B cell (primary cell): ENCODE results near the gene BTBD8. TPM values are rescaled to one million over a fixed set of nuclear protein-coding genes. Genes with fewer than 3 reads are reported as not detected.

Experiments
- ATAC-seq: fragments of 200-7000 bp; cut with Tn5 transposase; one replicate; pipeline ENCODE4 v1.10.0; 2021; ENCODE audit warnings: low read depth, mild to moderate bottlenecking, moderate number of reproducible peaks, moderate library complexity
- CTCF ChIA-PET: fragments of 350-600 bp; sonication (Branson Sonifier 250); formaldehyde crosslinking; loops from one replicate; lab custom pipeline; 2021; ENCODE audit warnings: antibody characterized with exemption, inconsistent platforms; lab: Charles Lee
- POLR2A ChIA-PET: fragments of 350-600 bp; sonication (Branson Sonifier 250); formaldehyde crosslinking; loops from one replicate; lab custom pipeline; 2021; ENCODE audit warnings: antibody characterized with exemption; lab: Charles Lee
- DNase-seq: peaks from one replicate; pipeline ENCODE4 v3.0.0; 2013
- H2AFZ ChIP-seq: 2 replicates; pipeline ENCODE4 v1.6.1; 2012; ENCODE audit warnings: mild to moderate bottlenecking, low read depth, low read length; ENCODE audit not compliant: insufficient read depth, poor library complexity, severe bottlenecking
- H3K27ac ChIP-seq, 2 donors: 1 replicate in 1 of 2; 2 replicates in 1 of 2; pipeline ENCODE4 v1.5.1; 2012 to 2013; ENCODE audit warnings: low read length in 2 of 2, mild to moderate bottlenecking in 2 of 2, moderate library complexity in 1 of 2
- H3K27me3 ChIP-seq, 4 experiments: fragments of 200-600 bp in 1 of 4; sonication (generic) in 1 of 4; replicated peaks in 1 of 4; 1 replicate in 2 of 4; 2 replicates in 2 of 4; pipeline versions ENCODE4 v1.6.1 to v1.7.0; 2013 to 2016; ENCODE audit warnings: low read length in 3 of 4, mild to moderate bottlenecking in 2 of 4, mixed read lengths in 1 of 4, moderate library complexity in 1 of 4; ENCODE audit not compliant: insufficient read depth in 4 of 4, control insufficient read depth in 3 of 4; ENCODE audit errors: control extremely low read depth in 1 of 4
- H3K36me3 ChIP-seq, 2 experiments: replicated peaks in 1 of 2; 1 replicate in 1 of 2; 2 replicates in 1 of 2; pipeline versions ENCODE4 v1.6.1 to v1.7.1; 2013; ENCODE audit warnings: low read length in 1 of 2; ENCODE audit not compliant: insufficient read depth in 2 of 2, control insufficient read depth in 1 of 2; ENCODE audit errors: control extremely low read depth in 1 of 2, extremely low read depth in 1 of 2
- H3K4me1 ChIP-seq, 2 donors: fragments of 200-600 bp in 1 of 2; sonication (generic) in 1 of 2; 1 replicate in 1 of 2; 2 replicates in 1 of 2; pipeline versions ENCODE4 v1.5.1 to v1.6.1; 2013 to 2017; ENCODE audit warnings: low read length in 2 of 2; ENCODE audit not compliant: control insufficient read depth in 2 of 2, insufficient read depth in 2 of 2
- H3K4me2 ChIP-seq: replicated peaks from 2 replicates; pipeline ENCODE3; 2012; ENCODE audit warnings: mild to moderate bottlenecking, low read depth, low read length; ENCODE audit not compliant: poor library complexity, severe bottlenecking
- H3K4me3 ChIP-seq, 5 experiments: fragments of 200-600 bp in 1 of 5; sonication (generic) in 1 of 5; 1 replicate in 3 of 5; 2 replicates in 2 of 5; pipeline versions ENCODE4 v1.5.1 to v1.7.0; 2011 to 2016; ENCODE audit warnings: low read length in 4 of 5, mild to moderate bottlenecking in 4 of 5, low read depth in 2 of 5, control low read depth in 1 of 5, moderate library complexity in 1 of 5; ENCODE audit not compliant: insufficient read depth in 1 of 5; ENCODE audit errors: control extremely low read depth in 1 of 5, extremely low read depth in 1 of 5
- H3K79me2 ChIP-seq: fragments of 200-600 bp; sonication (generic); one replicate; pipeline ENCODE4 v1.6.0; 2016; ENCODE audit warnings: low read length; ENCODE audit not compliant: control insufficient read depth, insufficient read depth
- H3K9ac ChIP-seq: fragments of 200-600 bp; sonication (generic); 2 replicates; pipeline ENCODE4 v1.6.1; 2017; ENCODE audit warnings: mild to moderate bottlenecking, low read length, moderate library complexity
- H3K9me3 ChIP-seq, 3 donors: one replicate each; pipeline versions ENCODE4 v1.6.1 to v1.7.1; 2013; ENCODE audit warnings: low read length in 2 of 3; ENCODE audit not compliant: control insufficient read depth in 2 of 3, insufficient read depth in 1 of 3; ENCODE audit errors: control extremely low read depth in 1 of 3
- H4K20me1 ChIP-seq: 2 replicates; pipeline ENCODE4 v1.6.0; 2012; ENCODE audit warnings: mild to moderate bottlenecking, low read length; ENCODE audit not compliant: insufficient read depth, control insufficient read depth, poor library complexity, severe bottlenecking
- H3K27ac Mint-ChIP-seq: one replicate; pipeline ENCODE4 v1.8.0; 2021; ENCODE audit warnings: mixed read lengths
- H3K27me3 Mint-ChIP-seq: one replicate; pipeline ENCODE4 v1.8.0; 2021; ENCODE audit warnings: mixed read lengths
- H3K4me1 Mint-ChIP-seq: one replicate; pipeline ENCODE4 v1.8.0; 2021; ENCODE audit warnings: mixed read lengths
- H3K4me3 Mint-ChIP-seq: one replicate; pipeline ENCODE4 v1.8.0; 2021; ENCODE audit warnings: mixed read lengths
- H3K9me3 Mint-ChIP-seq: one replicate; pipeline ENCODE4 v1.8.0; 2022; ENCODE audit warnings: mixed read lengths; ENCODE audit not compliant: insufficient read depth
- EZH2 ChIP-seq: IDR thresholded peaks from 2 replicates; pipeline ENCODE4 v1.6.1; 2012; ENCODE audit warnings: borderline replicate concordance, low read depth, mild to moderate bottlenecking, moderate library complexity, low read length; ENCODE audit not compliant: insufficient read depth, poor library complexity, severe bottlenecking
- WGBS: methylation state at CpG from one replicate; pipeline ENCODE4 v1.1.5; 2013; ENCODE audit warnings: missing lambda C conversion rate; ENCODE audit not compliant: insufficient coverage; 5-methylcytosine and 5-hydroxymethylcytosine counted together
- intact Hi-C: fragments of 100-400 bp; cut with micrococcal nuclease; formaldehyde crosslinking; loops from one replicate; pipeline ENCODE4 v1.10.0; 2022
- polyA plus RNA-seq: library from polyadenylated mRNA; depleted of rRNA; stranded (reverse); fragments of >200 nt; gene quantifications from 2 replicates; pipeline ENCODE4 v1.2.3, GENCODE V29; 2012
- total RNA-seq, 2 donors: library from RNA; stranded (reverse); fragments of 120-200 nt in 1 of 2; gene quantifications; 1 replicate in 1 of 2; 2 replicates in 1 of 2; pipeline versions ENCODE4 v1.2.3 to v1.2.4, GENCODE V29; 2013 to 2022
- TF ChIP-seq, protein P1 (sequence below): fragments of 200-600 bp; IDR thresholded peaks from one replicate; pipeline ENCODE4 v1.8.0; 2022; ENCODE audit warnings: antibody characterized with exemption, mild to moderate bottlenecking

Gene BTBD8
- total and polyA plus RNA-seq, 2 donors (not counting 1 experiment from before 2014, with no cell fraction given) = 0.46 to 1.9 TPM

DNA sequence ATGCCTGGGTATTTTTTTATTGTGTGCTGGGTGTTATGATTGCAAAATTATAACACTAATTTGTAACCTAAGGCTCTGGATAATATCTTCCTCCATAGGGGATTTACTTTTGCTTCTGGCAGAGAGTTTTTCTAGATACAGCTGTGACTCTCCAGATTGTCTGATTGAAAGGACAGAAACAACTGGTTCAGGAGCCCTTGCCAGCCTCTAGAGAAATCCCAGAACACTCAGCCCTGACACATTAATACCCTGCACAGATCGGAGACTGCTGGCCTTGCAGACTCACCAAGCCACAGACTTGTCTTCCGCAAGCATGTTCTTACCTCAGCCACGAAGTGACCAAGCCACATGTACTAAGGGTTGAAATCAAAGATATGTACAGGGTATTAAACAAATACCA is 148.3 kb downstream of the BTBD8 start:
- POLR2A ChIA-PET = no interaction called here
- TF ChIP-seq, protein P1, sequence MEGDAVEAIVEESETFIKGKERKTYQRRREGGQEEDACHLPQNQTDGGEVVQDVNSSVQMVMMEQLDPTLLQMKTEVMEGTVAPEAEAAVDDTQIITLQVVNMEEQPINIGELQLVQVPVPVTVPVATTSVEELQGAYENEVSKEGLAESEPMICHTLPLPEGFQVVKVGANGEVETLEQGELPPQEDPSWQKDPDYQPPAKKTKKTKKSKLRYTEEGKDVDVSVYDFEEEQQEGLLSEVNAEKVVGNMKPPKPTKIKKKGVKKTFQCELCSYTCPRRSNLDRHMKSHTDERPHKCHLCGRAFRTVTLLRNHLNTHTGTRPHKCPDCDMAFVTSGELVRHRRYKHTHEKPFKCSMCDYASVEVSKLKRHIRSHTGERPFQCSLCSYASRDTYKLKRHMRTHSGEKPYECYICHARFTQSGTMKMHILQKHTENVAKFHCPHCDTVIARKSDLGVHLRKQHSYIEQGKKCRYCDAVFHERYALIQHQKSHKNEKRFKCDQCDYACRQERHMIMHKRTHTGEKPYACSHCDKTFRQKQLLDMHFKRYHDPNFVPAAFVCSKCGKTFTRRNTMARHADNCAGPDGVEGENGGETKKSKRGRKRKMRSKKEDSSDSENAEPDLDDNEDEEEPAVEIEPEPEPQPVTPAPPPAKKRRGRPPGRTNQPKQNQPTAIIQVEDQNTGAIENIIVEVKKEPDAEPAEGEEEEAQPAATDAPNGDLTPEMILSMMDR = no peak
- no peak for TF ChIP-seq EZH2
- H3K9me3 Mint-ChIP-seq = no peaks in the 10 kb centered on the region

GRCh38 chr1:92230736-92231135 is 150.6 kb downstream of the BTBD8 start:
- intact Hi-C loops = no loop called here
- CTCF ChIA-PET = no interaction called here
- H3K36me3 ChIP-seq = no peaks in the 10 kb centered on the region
- H3K4me3 ChIP-seq = no peak overlapping the region
- H3K9me3 ChIP-seq = no peaks in the 10 kb centered on the region
- no peaks in the 10 kb centered on the region for H3K4me1 Mint-ChIP-seq
- no peaks in the 10 kb centered on the region for H3K79me2 ChIP-seq
- WGBS = 100% methylated on average over 1 of the region's 1 CpG
- ATAC-seq (no peak), DNase-seq (no peak)
- TF ChIP-seq, protein P1 = no peak
- no peak for TF ChIP-seq EZH2
- no peak overlapping the region for H3K9ac ChIP-seq
- no peaks in the 10 kb centered on the region for H3K9me3 Mint-ChIP-seq
- H3K27me3 ChIP-seq = no peaks in the 10 kb centered on the region
- no peak overlapping the region for H3K27ac ChIP-seq
- H3K4me2 ChIP-seq = no peak overlapping the region
- no peaks in the 10 kb centered on the region for H3K4me1 ChIP-seq
- no peak overlapping the region for H2AFZ ChIP-seq
- H3K4me3 Mint-ChIP-seq = no peak overlapping the region
- POLR2A ChIA-PET = no interaction called here
- no peak overlapping the region for H3K27ac Mint-ChIP-seq
- H4K20me1 ChIP-seq = no peaks in the 10 kb centered on the region
- peaks cover 9% of the 10 kb centered on the region for H3K27me3 Mint-ChIP-seq

More for the DNA sequence above, 148.3 kb downstream of the BTBD8 start:
- 100% methylated on average over 1 of the region's 3 CpGs for WGBS
- no peaks in the 10 kb centered on the region for H3K9me3 ChIP-seq
- H3K27ac Mint-ChIP-seq = no peak overlapping the region
- no peaks in the 10 kb centered on the region for H3K36me3 ChIP-seq
- ATAC-seq = no peak
- no peak overlapping the region for H3K4me3 ChIP-seq
- H3K4me2 ChIP-seq = no peak overlapping the region
- DNase-seq = no peak
- H3K9ac ChIP-seq = no peak overlapping the region
- no peaks in the 10 kb centered on the region for H3K79me2 ChIP-seq
- H3K27me3 ChIP-seq = no peaks in the 10 kb centered on the region
- no peaks in the 10 kb centered on the region for H3K4me1 Mint-ChIP-seq
- no peak overlapping the region for H2AFZ ChIP-seq
- no peak overlapping the region for H3K4me3 Mint-ChIP-seq
- no peaks in the 10 kb centered on the region for H3K4me1 ChIP-seq
- CTCF ChIA-PET = no interaction called here
- H3K27me3 Mint-ChIP-seq = peaks cover 9% of the 10 kb centered on the region
- no peaks in the 10 kb centered on the region for H4K20me1 ChIP-seq
- H3K27ac ChIP-seq = no peak overlapping the region
- intact Hi-C loops = no loop called here

Other genes starting within 250 kb of the BTBD8 start
- gene TGFBR3, start 194.2 kb upstream of the BTBD8 start, total RNA-seq = 0.12 and 0.19 TPM in 2 replicates
- gene TGFBR3, start 194.2 kb upstream of the BTBD8 start, polyA plus RNA-seq = 0.10 and 0.17 TPM in 2 replicates
- gene BRDT, start 130.9 kb upstream of the BTBD8 start, total RNA-seq = not detected in 2 replicates
- gene BRDT, start 130.9 kb upstream of the BTBD8 start, polyA plus RNA-seq = not detected in 2 replicates
- not detected in 2 replicates for gene EPHX4, start 50.4 kb upstream of the BTBD8 start, total RNA-seq
- gene EPHX4, start 50.4 kb upstream of the BTBD8 start, polyA plus RNA-seq = not detected in 2 replicates
- not detected in 2 replicates for gene SETSIP, start 4.9 kb upstream of the BTBD8 start, total RNA-seq
- not detected in 2 replicates for gene SETSIP, start 4.9 kb upstream of the BTBD8 start, polyA plus RNA-seq
- not detected in 2 replicates for gene C1orf146, start 137.6 kb downstream of the BTBD8 start, total RNA-seq
- not detected in 2 replicates for gene C1orf146, start 137.6 kb downstream of the BTBD8 start, polyA plus RNA-seq
- 13.6 and 15.7 TPM in 2 replicates for gene GLMN, start 218.6 kb downstream of the BTBD8 start, total RNA-seq
- gene GLMN, start 218.6 kb downstream of the BTBD8 start, polyA plus RNA-seq = 2.8 and 5.4 TPM in 2 replicates
- 31.6 and 33.8 TPM in 2 replicates for gene RPAP2, start 218.7 kb downstream of the BTBD8 start, total RNA-seq
- gene RPAP2, start 218.7 kb downstream of the BTBD8 start, polyA plus RNA-seq = 4.4 and 6.3 TPM in 2 replicates